ENCODE measurements around the gene GBE1.

GBE1 gene

GRCh38 chr3:81742581-81742980 lies 18.9 kb downstream of the GBE1 start:
- TF ChIP-seq CTCF (IDR thresholded peaks at IDR 0.05; ENCODE audit: control insufficient read depth, insufficient read depth, low read depth, low read length, missing control alignments), result no peak
- no peak for DNase-seq (ENCODE audit: low read depth)
- peak overlapping the region; percentile 11; the same call in 1 of the 2 replicates for H3K4me3 ChIP-seq (ENCODE audit: control insufficient read depth, low read depth, low read length)

- H3K4me3 ChIP-seq (ENCODE audit: control insufficient read depth, low read depth, low read length), result no peak overlapping the region
- no peak for DNase-seq (ENCODE audit: low read depth)
- TF ChIP-seq CTCF (IDR thresholded peaks at IDR 0.05; ENCODE audit: control insufficient read depth, insufficient read depth, low read depth, low read length, missing control alignments), result no peak
Observed at GRCh38 chr3:81741216-81741615, 20.2 kb downstream of the GBE1 start.

GRCh38 chr3:81740731-81741130 lies 20.7 kb downstream of the GBE1 start:
- no peak for TF ChIP-seq CTCF (IDR thresholded peaks at IDR 0.05; ENCODE audit: control insufficient read depth, insufficient read depth, low read depth, low read length, missing control alignments)
- H3K4me3 ChIP-seq (ENCODE audit: control insufficient read depth, low read depth, low read length), result no peak overlapping the region
- no peak for DNase-seq (ENCODE audit: low read depth)

GRCh38 chr3:81735334-81735733 lies 26.1 kb downstream of the GBE1 start:
- DNase-seq (ENCODE audit: low read depth), result no peak
- TF ChIP-seq CTCF (IDR thresholded peaks at IDR 0.05; ENCODE audit: control insufficient read depth, insufficient read depth, low read depth, low read length, missing control alignments), result no peak
- H3K4me3 ChIP-seq (ENCODE audit: control insufficient read depth, low read depth, low read length), result no peak overlapping the region

GRCh38 chr3:81734742-81735141 lies 26.7 kb downstream of the GBE1 start:
- DNase-seq (ENCODE audit: low read depth), result no peak
- H3K4me3 ChIP-seq (ENCODE audit: control insufficient read depth, low read depth, low read length), result no peak overlapping the region
- TF ChIP-seq CTCF (IDR thresholded peaks at IDR 0.05; ENCODE audit: control insufficient read depth, insufficient read depth, low read depth, low read length, missing control alignments), result no peak

- DNase-seq (ENCODE audit: low read depth), result no peak
- no peak for TF ChIP-seq CTCF (IDR thresholded peaks at IDR 0.05; ENCODE audit: control insufficient read depth, insufficient read depth, low read depth, low read length, missing control alignments)
- no peak overlapping the region for H3K4me3 ChIP-seq (ENCODE audit: control insufficient read depth, low read depth, low read length)
Observed at GRCh38 chr3:81732642-81733041, 28.8 kb downstream of the GBE1 start.

All from AG09309 (cell line).